ENCODE data around the gene AQP1.

DNA sequence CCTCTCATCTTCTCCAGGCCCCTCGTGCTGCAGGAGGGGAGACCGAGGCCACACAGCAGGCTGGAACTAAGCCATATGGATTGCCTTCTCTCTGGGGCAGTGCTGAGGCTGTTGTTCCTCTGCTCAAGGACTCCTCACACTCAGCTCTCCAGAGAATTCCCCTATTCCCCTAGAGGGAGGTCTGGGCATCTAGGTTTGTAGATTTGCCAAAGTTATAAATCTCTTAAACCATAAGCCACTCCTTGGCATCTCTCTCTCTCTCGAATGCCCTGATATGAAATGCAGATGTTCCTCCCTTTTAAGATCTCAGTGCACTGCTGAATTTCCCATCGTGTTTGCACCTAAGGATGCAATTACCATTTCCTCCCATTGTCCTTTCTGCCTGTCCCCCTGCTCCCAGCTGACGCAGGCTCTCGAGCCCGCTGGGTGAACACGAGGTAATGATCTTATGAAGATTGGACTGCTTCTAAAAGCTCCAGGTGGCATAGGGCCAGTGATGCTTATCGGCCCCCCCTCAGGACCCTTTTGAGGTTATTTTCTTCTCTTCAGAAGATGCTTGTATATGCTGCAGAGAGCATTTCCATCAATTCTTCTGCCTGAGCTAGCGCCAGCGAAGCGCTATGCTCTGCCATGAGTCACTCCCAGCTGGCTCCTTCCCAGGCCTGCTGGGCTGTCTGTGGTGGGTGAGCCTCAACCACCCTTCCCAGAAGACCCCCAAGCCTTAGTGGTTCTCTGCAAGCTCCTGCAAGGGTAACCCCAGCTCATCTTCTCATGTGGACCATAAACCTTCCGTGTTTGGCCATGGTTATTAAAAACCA is 41.6 kb upstream of the AQP1 start:
- TF ChIP-seq, protein P1, sequence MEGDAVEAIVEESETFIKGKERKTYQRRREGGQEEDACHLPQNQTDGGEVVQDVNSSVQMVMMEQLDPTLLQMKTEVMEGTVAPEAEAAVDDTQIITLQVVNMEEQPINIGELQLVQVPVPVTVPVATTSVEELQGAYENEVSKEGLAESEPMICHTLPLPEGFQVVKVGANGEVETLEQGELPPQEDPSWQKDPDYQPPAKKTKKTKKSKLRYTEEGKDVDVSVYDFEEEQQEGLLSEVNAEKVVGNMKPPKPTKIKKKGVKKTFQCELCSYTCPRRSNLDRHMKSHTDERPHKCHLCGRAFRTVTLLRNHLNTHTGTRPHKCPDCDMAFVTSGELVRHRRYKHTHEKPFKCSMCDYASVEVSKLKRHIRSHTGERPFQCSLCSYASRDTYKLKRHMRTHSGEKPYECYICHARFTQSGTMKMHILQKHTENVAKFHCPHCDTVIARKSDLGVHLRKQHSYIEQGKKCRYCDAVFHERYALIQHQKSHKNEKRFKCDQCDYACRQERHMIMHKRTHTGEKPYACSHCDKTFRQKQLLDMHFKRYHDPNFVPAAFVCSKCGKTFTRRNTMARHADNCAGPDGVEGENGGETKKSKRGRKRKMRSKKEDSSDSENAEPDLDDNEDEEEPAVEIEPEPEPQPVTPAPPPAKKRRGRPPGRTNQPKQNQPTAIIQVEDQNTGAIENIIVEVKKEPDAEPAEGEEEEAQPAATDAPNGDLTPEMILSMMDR (IDR thresholded peaks at IDR 0.05): no peak
- no peak for TF ChIP-seq POLR2A (IDR thresholded peaks at IDR 0.05; ENCODE audit: low read length)
- no peak for TF ChIP-seq RAD21 (conservative IDR thresholded peaks at IDR 0.05 in 1 of 2, IDR thresholded peaks at IDR 0.05 in 1 of 2)
- TF ChIP-seq EP300 (IDR thresholded peaks at IDR 0.05): no peak
- no peak for TF ChIP-seq SMC3 (IDR thresholded peaks at IDR 0.05)
- no peak for TF ChIP-seq GATA3 (IDR thresholded peaks at IDR 0.05; ENCODE audit: borderline replicate concordance)
- TF ChIP-seq POLR2AphosphoS2 (conservative IDR thresholded peaks at IDR 0.05; ENCODE audit: low read length): no peak
- TF ChIP-seq MYC (IDR thresholded peaks at IDR 0.05; ENCODE audit: borderline replicate concordance, low read length): no peak
- TF ChIP-seq CHD4 (IDR thresholded peaks at IDR 0.05; ENCODE audit: borderline replicate concordance): no peak

Data from A549 (cell line).